HG03565 (cell line): ENCODE results near the gene DYNLT1.
"Not testable (repeated sequence)": the region's sequence is repeated elsewhere in the genome, so short reads cannot be mapped to it uniquely, and the experiment has no call there.

Source experiments
- ATAC-seq: cut with Tn5 transposase; IDR thresholded peaks from one replicate; pipeline ENCODE4 v1.9.1; 2021; ENCODE audit warnings: mild to moderate bottlenecking, moderate library complexity; ENCODE audit not compliant: unreplicated experiment

Gene DYNLT1

GRCh38 chr6:158644231-158645063 lies at the start of gene DYNLT1:
TSS of gene DYNLT1 (minus strand) at chr6:158644743. CDS start at chr6:158644708, 35 bp downstream.
- peak; percentile 48 for ATAC-seq

GRCh38 chr6:158688860-158689259 lies 44.3 kb upstream of the DYNLT1 start:
- no peak for ATAC-seq

- ATAC-seq: no peak
These were observed 43.0 kb upstream of the DYNLT1 start for GRCh38 chr6:158687506-158687905.

- no peak for ATAC-seq
These were observed 42.3 kb upstream of the DYNLT1 start for GRCh38 chr6:158686791-158687381.

- ATAC-seq: no peak
These were observed 41.8 kb upstream of the DYNLT1 start for GRCh38 chr6:158686311-158686710.

GRCh38 chr6:158684745-158685324 lies 40.3 kb upstream of the DYNLT1 start:
- ATAC-seq: no peak

GRCh38 chr6:158684311-158684710 lies 39.8 kb upstream of the DYNLT1 start:
- no peak for ATAC-seq

- no peak for ATAC-seq
These were observed 35.9 kb upstream of the DYNLT1 start for GRCh38 chr6:158680481-158680880.

- no peak for ATAC-seq
These were observed 35.5 kb upstream of the DYNLT1 start for GRCh38 chr6:158680015-158680414.

- ATAC-seq: no peak
These were observed 33.5 kb upstream of the DYNLT1 start for GRCh38 chr6:158677906-158678578.

- ATAC-seq: not testable (repeated sequence)
These were observed 32.6 kb upstream of the DYNLT1 start for GRCh38 chr6:158677094-158677493.

GRCh38 chr6:158674342-158675131 lies 30.0 kb upstream of the DYNLT1 start:
- ATAC-seq: no peak

- ATAC-seq: no peak
These were observed 28.2 kb upstream of the DYNLT1 start for GRCh38 chr6:158672726-158673125.

GRCh38 chr6:158672119-158672518 lies 27.6 kb upstream of the DYNLT1 start:
- ATAC-seq: not testable (repeated sequence)

- ATAC-seq: no peak
These were observed 24.8 kb upstream of the DYNLT1 start for GRCh38 chr6:158669145-158670035.

GRCh38 chr6:158668707-158669103 lies 24.2 kb upstream of the DYNLT1 start:
- ATAC-seq: no peak

GRCh38 chr6:158667360-158667981 lies 22.9 kb upstream of the DYNLT1 start:
- ATAC-seq: no peak

GRCh38 chr6:158666628-158667359 lies 22.3 kb upstream of the DYNLT1 start:
- ATAC-seq: no peak

GRCh38 chr6:158665332-158665731 lies 20.8 kb upstream of the DYNLT1 start:
- no peak for ATAC-seq
